Colonic mucosa (tissue), 4 donors: Measurements from ENCODE around the gene SLC8A1. TPM values are rescaled to one million over a fixed set of nuclear protein-coding genes. Genes with fewer than 3 reads are reported as not detected.

Experiments used
- DNase-seq: peaks from one replicate; pipeline ENCODE4 v3.0.0-alpha.2; 2020
- H3K27ac ChIP-seq: fragments of 200-600 bp; one replicate; pipeline ENCODE4 v1.8.0; 2021
- H3K27me3 ChIP-seq: fragments of 200-600 bp; one replicate; pipeline ENCODE4 v1.8.0; 2021
- H3K36me3 ChIP-seq: fragments of 200-600 bp; one replicate; pipeline ENCODE4 v1.8.0; 2021
- H3K4me1 ChIP-seq: fragments of 200-600 bp; one replicate; pipeline ENCODE4 v1.8.0; 2021; ENCODE audit warnings: mild to moderate bottlenecking
- H3K4me3 ChIP-seq: fragments of 200-600 bp; one replicate; pipeline ENCODE4 v1.8.0; 2021
- H3K9ac ChIP-seq, 2 donors: one replicate each; pipeline ENCODE4 v1.7.0; 2013; ENCODE audit warnings: control low read depth in 2 of 2, low read depth in 2 of 2, low read length in 2 of 2
- H3K9me3 ChIP-seq: fragments of 200-600 bp; one replicate; pipeline ENCODE4 v1.8.0; 2021
- CTCF ChIP-seq: fragments of 200-600 bp; IDR thresholded peaks from one replicate; pipeline ENCODE4 v1.8.0; 2022; ENCODE audit warnings: antibody characterized with exemption, mild to moderate bottlenecking
- intact Hi-C: fragments of 100-400 bp; cut with DNase I; formaldehyde crosslinking; loops from one replicate; pipeline ENCODE4 v1.14.1; 2022
- total RNA-seq, 2 donors: library from RNA; stranded (reverse); fragmentation: NEBNext Ultra II Directional in 1 of 2; extraction: Animal tissue kit (Norgen Biotek cat#: 25700) in 1 of 2; gene quantifications; one replicate each; pipeline ENCODE4 v1.2.1, GENCODE V29; 2021
- donor health status: healthy.
- donor health status: DM: no; HTN: no; CAD: no.
- donor health status: DM: no; HTN: no; CAD: no.

Gene SLC8A1
- total RNA-seq, 2 donors from 2014 or later: 4.1 to 25.5 TPM

- H3K4me3 ChIP-seq: no peak overlapping the region
- no peak overlapping the region for H3K27ac ChIP-seq
- H3K27me3 ChIP-seq: no peaks in the 10 kb centered on the region
Measured at GRCh38 chr2:40164736-40165508, 287.0 kb downstream of the SLC8A1 start.

GRCh38 chr2:40161986-40162385 is 289.9 kb downstream of the SLC8A1 start:
- H3K4me1 ChIP-seq: no peaks in the 10 kb centered on the region
- intact Hi-C loops: no loop called here
- DNase-seq: no peak
- H3K9ac ChIP-seq: no peak overlapping the region
- H3K27ac ChIP-seq: no peak overlapping the region
- no peaks in the 10 kb centered on the region for H3K9me3 ChIP-seq
- no peaks in the 10 kb centered on the region for H3K36me3 ChIP-seq
- no peak overlapping the region for H3K4me3 ChIP-seq
- TF ChIP-seq CTCF: no peak
- H3K27me3 ChIP-seq: no peaks in the 10 kb centered on the region

More at GRCh38 chr2:40164736-40165508, 287.0 kb downstream of the SLC8A1 start:
- Histone ChIP-seq H3K9ac (no peak overlapping the region), H3K4me1 (no peaks in the 10 kb centered on the region), H3K9me3 (no peaks in the 10 kb centered on the region), H3K36me3 (no peaks in the 10 kb centered on the region)
- intact Hi-C loops: no loop called here
- TF ChIP-seq CTCF: no peak
- DNase-seq: no peak

- Histone ChIP-seq H3K4me1 (no peaks in the 10 kb centered on the region), H3K9ac (no peak overlapping the region), H3K27ac (no peak overlapping the region), H3K4me3 (no peak overlapping the region), H3K36me3 (no peaks in the 10 kb centered on the region), H3K9me3 (no peaks in the 10 kb centered on the region), H3K27me3 (no peaks in the 10 kb centered on the region)
- DNase-seq: no peak
- intact Hi-C loops: no loop called here
- TF ChIP-seq CTCF: no peak
Measured at GRCh38 chr2:40160751-40161218, 291.1 kb downstream of the SLC8A1 start.

GRCh38 chr2:40159333-40159732 is 292.6 kb downstream of the SLC8A1 start:
- Histone ChIP-seq H3K27me3 (no peaks in the 10 kb centered on the region), H3K4me3 (no peak overlapping the region), H3K9ac (no peak overlapping the region), H3K9me3 (no peaks in the 10 kb centered on the region), H3K27ac (no peak overlapping the region), H3K4me1 (no peaks in the 10 kb centered on the region), H3K36me3 (no peaks in the 10 kb centered on the region)
- no peak for TF ChIP-seq CTCF
- DNase-seq: no peak
- intact Hi-C loops: no loop called here

GRCh38 chr2:40158781-40159180 is 293.1 kb downstream of the SLC8A1 start:
- Histone ChIP-seq H3K9me3 (no peaks in the 10 kb centered on the region), H3K36me3 (no peaks in the 10 kb centered on the region), H3K9ac (no peak overlapping the region), H3K4me3 (no peak overlapping the region), H3K27ac (no peak overlapping the region), H3K4me1 (no peaks in the 10 kb centered on the region), H3K27me3 (no peaks in the 10 kb centered on the region)
- DNase-seq: no peak
- intact Hi-C loops: no loop called here
- no peak for TF ChIP-seq CTCF
